LNCAP (cell line): Measurements from ENCODE around the gene TRIO.

ENCODE experiments used
- CTCF ChIP-seq: fragments of 450-650 bp; IDR thresholded peaks from 2 replicates; pipeline ENCODE4 v1.5.1; 2017; ENCODE audit warnings: mild to moderate bottlenecking

The TRIO gene

GRCh38 chr5:14339468-14339867, 196.3 kb downstream of the TRIO start:
- TF ChIP-seq CTCF, result no peak

GRCh38 chr5:14341571-14342230, 198.6 kb downstream of the TRIO start:
- TF ChIP-seq CTCF, result no peak

- no peak for TF ChIP-seq CTCF
These were observed 199.2 kb downstream of the TRIO start for GRCh38 chr5:14342306-14342705.

- TF ChIP-seq CTCF, result no peak
These were observed 200.2 kb downstream of the TRIO start for GRCh38 chr5:14343376-14343775.

GRCh38 chr5:14347522-14347921, 204.4 kb downstream of the TRIO start:
- TF ChIP-seq CTCF, result no peak

- no peak for TF ChIP-seq CTCF
These were observed 205.0 kb downstream of the TRIO start for GRCh38 chr5:14348142-14348541.

- no peak for TF ChIP-seq CTCF
These were observed 205.9 kb downstream of the TRIO start for GRCh38 chr5:14349029-14349428.
